ENCODE results near the gene BOD1L1. TPM values are rescaled to one million over a fixed set of nuclear protein-coding genes. Genes with fewer than 3 reads are reported as not detected.

BOD1L1 gene
- total and polyA plus RNA-seq, 2 of the 8 experiments (the other 6 are each of a cell fraction or from before 2014, with no cell fraction given), result 6.8 to 39.3 TPM

DNA sequence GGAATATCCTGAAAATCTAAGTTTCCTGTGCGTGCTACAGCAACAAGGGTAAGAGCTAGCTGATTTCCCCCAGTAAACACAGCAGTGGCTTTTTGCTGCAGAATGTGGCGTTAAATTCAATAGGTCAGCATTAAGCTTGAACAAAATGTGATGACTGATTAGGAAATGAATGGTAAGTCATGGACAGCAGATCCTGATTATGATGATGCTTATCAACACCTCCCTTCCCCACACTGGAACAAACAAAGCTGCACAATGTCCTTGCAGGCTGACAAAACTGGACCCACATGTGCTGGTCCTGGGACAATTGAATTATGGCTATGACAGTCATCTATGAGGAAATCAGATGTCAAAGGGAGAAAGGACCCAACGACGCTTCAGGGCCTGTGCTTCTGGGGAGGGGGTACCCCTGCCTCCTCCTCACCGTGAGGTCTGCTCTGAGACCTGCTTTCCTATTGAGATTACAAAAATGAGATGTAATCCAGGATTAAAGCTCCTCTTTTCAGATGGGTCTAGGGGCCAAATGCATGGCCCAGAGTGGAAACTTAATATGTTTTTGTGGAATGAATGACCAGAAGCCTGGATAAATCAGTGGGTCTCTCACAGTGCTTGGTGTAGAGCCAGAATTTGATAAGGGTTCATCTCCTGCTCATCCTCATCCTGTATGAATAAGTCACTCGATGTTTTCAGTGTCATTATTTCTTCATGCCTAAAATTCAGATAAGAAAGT, 32.0 kb upstream of the BOD1L1 start (continued):
- TF ChIP-seq NANOG (IDR thresholded peaks at IDR 0.05; ENCODE audit: insufficient read depth, low read depth, low read length, poor library complexity, severe bottlenecking) (no peak), SP2 (IDR thresholded peaks at IDR 0.05; ENCODE audit: low read length) (no peak), TAF7 (optimal IDR thresholded peaks at IDR 0.05; ENCODE audit: borderline replicate concordance, low read depth, low read length) (no peak)

All from H1 (cell line).